Liver (tissue), 9 donors: ENCODE results near the gene ASF1B. TPM values are rescaled to one million over a fixed set of nuclear protein-coding genes. Genes with fewer than 3 reads are reported as not detected.

Source experiments
- DNase-seq: peaks from one replicate; pipeline ENCODE4 v3.0.0-alpha.2; 2017; ENCODE audit warnings: low spot score
- H3K27ac ChIP-seq, 2 donors: one replicate each; pipeline ENCODE4 v1.7.0; 2013; ENCODE audit warnings: inconsistent platforms in 2 of 2, low read length in 2 of 2, control low read depth in 1 of 2, low read depth in 1 of 2, mild to moderate bottlenecking in 1 of 2
- H3K27me3 ChIP-seq, 4 donors: one replicate each; pipeline versions ENCODE4 v1.6.1 to v1.7.0; 2013; ENCODE audit warnings: low read length in 3 of 4, inconsistent platforms in 1 of 4, mild to moderate bottlenecking in 1 of 4, moderate library complexity in 1 of 4; ENCODE audit not compliant: control insufficient read depth in 4 of 4, insufficient read depth in 4 of 4
- H3K36me3 ChIP-seq, 4 donors: one replicate each; pipeline versions ENCODE4 v1.6.1 to v1.7.0; 2013; ENCODE audit warnings: low read length in 3 of 4, mild to moderate bottlenecking in 3 of 4, low read depth in 1 of 4, moderate library complexity in 1 of 4; ENCODE audit not compliant: control insufficient read depth in 4 of 4, insufficient read depth in 3 of 4
- H3K4me1 ChIP-seq, 4 donors: one replicate each; pipeline versions ENCODE4 v1.6.1 to v1.7.0; 2013; ENCODE audit warnings: low read length in 3 of 4, mild to moderate bottlenecking in 3 of 4, moderate library complexity in 1 of 4; ENCODE audit not compliant: control insufficient read depth in 4 of 4, insufficient read depth in 4 of 4
- H3K4me3 ChIP-seq, 3 donors: one replicate each; pipeline versions ENCODE4 v1.6.1 to v1.7.0; 2013; ENCODE audit warnings: low read length in 3 of 3, control low read depth in 1 of 3, low read depth in 1 of 3, mild to moderate bottlenecking in 1 of 3
- H3K9ac ChIP-seq, 2 donors: one replicate each; pipeline ENCODE4 v1.7.0; 2013; ENCODE audit warnings: low read length in 2 of 2, mild to moderate bottlenecking in 2 of 2, moderate library complexity in 2 of 2, control low read depth in 1 of 2, low read depth in 1 of 2
- H3K9me3 ChIP-seq, 4 donors: one replicate each; pipeline versions ENCODE4 v1.6.1 to v1.7.0; 2013; ENCODE audit warnings: low read length in 3 of 4; ENCODE audit not compliant: control insufficient read depth in 4 of 4
- EGR1 ChIP-seq, 2 donors: IDR thresholded peaks; 2 replicates each; pipeline ENCODE4 v1.6.1; 2016 to 2018; ENCODE audit warnings: antibody characterized with exemption in 2 of 2, low read depth in 2 of 2
- FOXA1 ChIP-seq: IDR thresholded peaks from 2 replicates; pipeline ENCODE4 v1.6.1; 2016; ENCODE audit warnings: antibody characterized with exemption
- FOXA2 ChIP-seq: IDR thresholded peaks from 2 replicates; pipeline ENCODE4 v1.6.1; 2016; ENCODE audit warnings: antibody characterized with exemption
- GABPA ChIP-seq, 2 donors: IDR thresholded peaks in 1 of 2; conservative IDR thresholded peaks in 1 of 2; 2 replicates each; pipeline ENCODE4 v1.6.1; 2016; ENCODE audit warnings: antibody characterized with exemption in 2 of 2, mild to moderate bottlenecking in 1 of 2, moderate library complexity in 1 of 2
- HNF4A ChIP-seq, 2 donors: conservative IDR thresholded peaks; 2 replicates each; pipeline ENCODE4 v1.6.1; 2016; ENCODE audit warnings: antibody characterized with exemption in 2 of 2, mild to moderate bottlenecking in 2 of 2
- HNF4G ChIP-seq: IDR thresholded peaks from 2 replicates; pipeline ENCODE4 v1.6.1; 2016; ENCODE audit warnings: antibody characterized with exemption
- RAD21 ChIP-seq, 2 donors: IDR thresholded peaks; 2 replicates each; pipeline ENCODE4 v1.6.1; 2016; ENCODE audit warnings: antibody characterized with exemption in 2 of 2, mild to moderate bottlenecking in 2 of 2
- RXRA ChIP-seq, 2 donors: IDR thresholded peaks; 2 replicates each; pipeline ENCODE4 v1.6.1; 2017 to 2018; ENCODE audit warnings: antibody characterized with exemption in 2 of 2, mild to moderate bottlenecking in 1 of 2
- SP1 ChIP-seq: IDR thresholded peaks from 2 replicates; pipeline ENCODE4 v1.6.1; 2018; ENCODE audit warnings: antibody characterized with exemption, mild to moderate bottlenecking
- TAF1 ChIP-seq: conservative IDR thresholded peaks from 2 replicates; pipeline ENCODE4 v1.6.1; 2016; ENCODE audit warnings: antibody characterized with exemption, mild to moderate bottlenecking
- YY1 ChIP-seq: IDR thresholded peaks from 2 replicates; pipeline ENCODE4 v1.6.1; 2016; ENCODE audit warnings: antibody characterized with exemption, mild to moderate bottlenecking
- WGBS: extraction: QIAGEN DNeasy Blood & Tissue Kit; methylation state at CpG from one replicate; pipeline ENCODE4 v1.1.7; 2013; 5-methylcytosine and 5-hydroxymethylcytosine counted together
- polyA plus RNA-seq, 2 donors: library from polyadenylated mRNA; stranded (reverse) in 1 of 2; unstranded in 1 of 2; fragments of 200-250 nt in 1 of 2; fragments of >200 nt in 1 of 2; fragmentation: Nextera tagmentation in 1 of 2; extraction: Ambion mirVana in 1 of 2; gene quantifications; one replicate each; pipeline versions ENCODE4 v1.2.1 to v1.2.3, GENCODE V29; 2013 to 2015
- total RNA-seq, 2 donors: library from RNA; depleted of rRNA; stranded (reverse); fragments of >200 nt; gene quantifications; one replicate each; pipeline ENCODE4 v1.2.3, GENCODE V29; 2014
- TF ChIP-seq, protein P1 (sequence below): fragments of 150-350 bp; IDR thresholded peaks from 2 replicates; pipeline ENCODE4 v1.5.1; 2017; ENCODE audit warnings: improper control_type of control experiment, low read depth, low read length; ENCODE audit not compliant: missing input control
- TF ChIP-seq, protein P2 (sequence below): IDR thresholded peaks from 2 replicates; pipeline ENCODE4 v1.6.1; 2016; ENCODE audit warnings: antibody characterized with exemption
- TF ChIP-seq, protein P3 (sequence below): IDR thresholded peaks from 2 replicates; pipeline ENCODE4 v1.6.1; 2016; ENCODE audit warnings: antibody characterized with exemption, mild to moderate bottlenecking
- TF ChIP-seq, protein P4 (sequence below): IDR thresholded peaks from 2 replicates; pipeline ENCODE4 v1.6.1; 2016; ENCODE audit warnings: antibody characterized with exemption
- donor health status: healthy.
- donor health status: healthy.
- donor health status: healthy.
- donor health status: healthy.
- donor health status: healthy.

The ASF1B gene
- total and polyA plus RNA-seq, 4 donors: 0.25 to 20.5 (median 1.6) TPM

DNA sequence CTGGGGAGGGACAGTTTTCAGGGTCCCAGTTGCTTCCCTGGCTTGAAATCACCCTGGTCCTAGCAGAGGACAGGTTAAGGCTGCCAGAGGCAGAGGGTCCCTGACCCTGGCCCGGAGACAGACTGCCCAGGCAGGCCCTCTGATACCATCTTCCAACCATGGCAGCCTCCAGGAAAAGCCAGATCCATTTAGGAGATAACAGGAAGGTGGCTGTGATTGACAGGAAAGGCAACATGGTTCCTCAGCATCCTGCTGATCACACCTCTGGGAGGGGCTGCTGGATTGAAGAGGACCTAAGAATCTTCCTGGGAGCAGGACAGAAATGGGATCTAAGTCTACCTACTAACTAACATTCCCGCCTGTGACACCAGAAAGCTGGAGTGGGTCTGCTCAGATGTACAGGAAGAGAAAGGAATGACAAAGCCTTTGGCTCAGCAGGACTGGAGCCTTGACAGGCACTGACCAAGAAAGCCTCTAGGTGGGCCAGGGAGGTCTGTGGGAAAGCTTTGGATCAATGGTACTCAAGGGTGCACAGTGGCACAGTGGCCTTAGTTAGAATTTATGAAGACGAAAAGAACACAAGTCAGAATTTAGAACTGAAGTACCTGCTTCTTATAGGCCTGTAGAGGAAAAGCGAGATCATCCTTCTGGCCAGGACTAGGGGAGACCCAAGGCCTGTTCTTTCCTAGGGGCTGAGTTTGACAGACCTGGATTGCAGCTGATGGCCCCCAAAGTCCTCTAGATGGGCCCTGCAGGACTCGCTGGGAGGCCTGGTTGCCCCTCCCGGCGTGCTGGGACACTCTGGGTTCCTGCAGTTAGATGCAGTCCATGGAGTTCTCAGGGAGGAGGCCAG is 16.5 kb downstream of the ASF1B start:
- TF ChIP-seq EGR1 (IDR thresholded peaks at IDR 0.05; ENCODE audit: low read depth in 2 of 2) (no peak), HNF4G (no peak), RAD21 (IDR thresholded peaks at IDR 0.05) (no peak), TAF1 (no peak), RXRA (IDR thresholded peaks at IDR 0.05) (no peak), YY1 (no peak), SP1 (no peak)
- TF ChIP-seq, protein P1, sequence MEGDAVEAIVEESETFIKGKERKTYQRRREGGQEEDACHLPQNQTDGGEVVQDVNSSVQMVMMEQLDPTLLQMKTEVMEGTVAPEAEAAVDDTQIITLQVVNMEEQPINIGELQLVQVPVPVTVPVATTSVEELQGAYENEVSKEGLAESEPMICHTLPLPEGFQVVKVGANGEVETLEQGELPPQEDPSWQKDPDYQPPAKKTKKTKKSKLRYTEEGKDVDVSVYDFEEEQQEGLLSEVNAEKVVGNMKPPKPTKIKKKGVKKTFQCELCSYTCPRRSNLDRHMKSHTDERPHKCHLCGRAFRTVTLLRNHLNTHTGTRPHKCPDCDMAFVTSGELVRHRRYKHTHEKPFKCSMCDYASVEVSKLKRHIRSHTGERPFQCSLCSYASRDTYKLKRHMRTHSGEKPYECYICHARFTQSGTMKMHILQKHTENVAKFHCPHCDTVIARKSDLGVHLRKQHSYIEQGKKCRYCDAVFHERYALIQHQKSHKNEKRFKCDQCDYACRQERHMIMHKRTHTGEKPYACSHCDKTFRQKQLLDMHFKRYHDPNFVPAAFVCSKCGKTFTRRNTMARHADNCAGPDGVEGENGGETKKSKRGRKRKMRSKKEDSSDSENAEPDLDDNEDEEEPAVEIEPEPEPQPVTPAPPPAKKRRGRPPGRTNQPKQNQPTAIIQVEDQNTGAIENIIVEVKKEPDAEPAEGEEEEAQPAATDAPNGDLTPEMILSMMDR: no peak
- TF ChIP-seq, protein P2, sequence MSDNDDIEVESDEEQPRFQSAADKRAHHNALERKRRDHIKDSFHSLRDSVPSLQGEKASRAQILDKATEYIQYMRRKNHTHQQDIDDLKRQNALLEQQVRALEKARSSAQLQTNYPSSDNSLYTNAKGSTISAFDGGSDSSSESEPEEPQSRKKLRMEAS: no peak
- H3K9ac ChIP-seq: no peak overlapping the region
- H3K36me3 ChIP-seq: no peaks in the 10 kb centered on the region
- H3K4me3 ChIP-seq: no peak overlapping the region
- WGBS: 94% methylated on average over 7 of the region's 7 CpGs
- peak overlapping the region; percentile 93 to 100 for H3K27ac ChIP-seq
- no peaks in the 10 kb centered on the region for H3K9me3 ChIP-seq
- H3K27me3 ChIP-seq: no peaks in the 10 kb centered on the region
- peaks cover 0 to 35% (median 31%) of the 10 kb centered on the region in 4 donors for H3K4me1 ChIP-seq
- DNase-seq: no peak

DNA sequence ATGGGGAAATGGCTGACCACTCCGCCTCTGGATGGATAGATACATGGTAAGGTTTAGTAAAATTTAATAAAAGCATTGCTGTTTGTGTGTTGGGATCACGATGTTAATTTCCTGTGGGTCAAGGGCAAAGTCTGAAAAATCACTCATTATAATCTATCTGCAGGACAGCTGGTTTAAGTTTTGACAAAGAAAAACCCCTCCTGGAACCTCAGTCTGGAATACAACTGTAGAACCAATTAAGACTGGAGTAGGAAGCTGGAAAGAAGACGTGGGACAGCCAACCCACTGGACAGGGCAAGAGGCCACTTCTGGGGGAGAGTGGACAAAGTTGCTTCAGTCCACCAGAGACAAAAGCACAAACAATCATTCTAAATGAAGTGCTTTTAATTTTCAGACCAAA is 17.2 kb downstream of the ASF1B start:
- 24% methylated on average over 3 of the region's 3 CpGs for WGBS
- no peak for DNase-seq
- peak overlapping the region; percentile 3 to 72 (median 39) for H3K4me3 ChIP-seq
- H3K9ac ChIP-seq: peak overlapping the region; percentile 44 to 69
- H3K27me3 ChIP-seq: no peaks in the 10 kb centered on the region
- no peaks in the 10 kb centered on the region for H3K36me3 ChIP-seq
- H3K27ac ChIP-seq: peak overlapping the region; percentile 93 to 100
- no peaks in the 10 kb centered on the region for H3K9me3 ChIP-seq
- H3K4me1 ChIP-seq: peaks cover 0 to 42% (median 36%) of the 10 kb centered on the region in 4 donors
- peak in 1 of 2 donors; percentile 5 for TF ChIP-seq HNF4A (conservative IDR thresholded peaks at IDR 0.05)
- TF ChIP-seq FOXA2: no peak
- no peak for TF ChIP-seq GABPA (IDR thresholded peaks at IDR 0.05 in 1 of 2, conservative IDR thresholded peaks at IDR 0.05 in 1 of 2)

DNA sequence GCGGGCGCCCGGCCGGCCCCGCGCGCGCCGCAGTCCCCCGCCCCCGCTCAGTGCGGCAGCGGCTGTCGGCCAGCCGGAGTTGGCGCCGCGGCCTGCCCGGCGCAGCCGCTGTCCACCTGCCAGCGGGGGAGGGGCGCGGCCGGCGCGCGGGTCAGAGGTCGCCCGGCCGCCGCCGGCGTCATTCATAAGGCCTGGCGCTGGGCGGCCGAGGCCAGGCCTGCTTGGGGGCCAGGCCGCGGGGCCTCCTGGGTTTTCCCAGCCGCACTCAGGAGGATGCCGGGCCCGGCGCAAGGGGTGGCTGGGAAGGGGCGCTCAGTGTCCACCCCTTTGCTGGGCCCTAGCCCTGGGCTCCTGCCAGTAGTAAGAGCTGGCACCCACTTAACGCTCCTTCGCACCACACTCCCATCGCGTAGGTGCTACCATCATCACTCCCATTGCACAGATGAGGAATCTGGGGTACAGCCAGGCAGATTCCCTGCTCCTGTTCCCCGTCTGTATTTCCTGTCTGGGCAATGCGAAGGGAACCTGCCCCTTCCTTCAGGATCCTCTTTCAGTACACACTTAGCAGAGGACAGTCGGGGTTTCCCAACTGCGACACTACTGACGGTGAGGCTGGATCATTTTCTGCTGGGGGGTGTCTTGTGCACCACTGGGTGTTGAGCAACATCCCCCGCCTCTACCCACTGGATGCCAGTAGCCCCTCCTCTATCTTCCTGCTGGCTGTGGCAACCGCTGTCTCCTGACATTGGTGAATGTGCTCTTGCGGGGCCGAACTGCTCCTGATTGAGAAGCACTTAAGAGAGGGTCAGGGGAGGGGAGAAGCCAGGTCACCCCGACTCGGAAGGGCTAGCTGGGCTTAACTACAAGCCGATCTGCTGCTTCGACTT is 18.0 kb downstream of the ASF1B start:
- Histone ChIP-seq H3K9me3 (no peaks in the 10 kb centered on the region), H3K27ac (peak overlapping the region; percentile 93 to 100), H3K4me3 (peak overlapping the region; percentile 39 to 72 (median 53)), H3K36me3 (no peaks in the 10 kb centered on the region), H3K4me1 (peaks cover 3 to 50% (median 43%) of the 10 kb centered on the region in 4 donors), H3K27me3 (no peaks in the 10 kb centered on the region), H3K9ac (peak overlapping the region; percentile 73 to 93)
- WGBS: 2% methylated on average over 61 of the region's 61 CpGs
- DNase-seq: peak; percentile 57
- TF ChIP-seq, protein P2: peak; percentile 40
- TF ChIP-seq FOXA1 (no peak), HNF4A (conservative IDR thresholded peaks at IDR 0.05) (peak in 1 of 2 donors; percentile 15), GABPA (IDR thresholded peaks at IDR 0.05 in 1 of 2, conservative IDR thresholded peaks at IDR 0.05 in 1 of 2) (peak in 1 of 2 donors; percentile 24), HNF4G (no peak), RAD21 (IDR thresholded peaks at IDR 0.05) (no peak), TAF1 (peak; percentile 1), EGR1 (IDR thresholded peaks at IDR 0.05; ENCODE audit: low read depth in 2 of 2) (no peak)
- TF ChIP-seq, protein P3, sequence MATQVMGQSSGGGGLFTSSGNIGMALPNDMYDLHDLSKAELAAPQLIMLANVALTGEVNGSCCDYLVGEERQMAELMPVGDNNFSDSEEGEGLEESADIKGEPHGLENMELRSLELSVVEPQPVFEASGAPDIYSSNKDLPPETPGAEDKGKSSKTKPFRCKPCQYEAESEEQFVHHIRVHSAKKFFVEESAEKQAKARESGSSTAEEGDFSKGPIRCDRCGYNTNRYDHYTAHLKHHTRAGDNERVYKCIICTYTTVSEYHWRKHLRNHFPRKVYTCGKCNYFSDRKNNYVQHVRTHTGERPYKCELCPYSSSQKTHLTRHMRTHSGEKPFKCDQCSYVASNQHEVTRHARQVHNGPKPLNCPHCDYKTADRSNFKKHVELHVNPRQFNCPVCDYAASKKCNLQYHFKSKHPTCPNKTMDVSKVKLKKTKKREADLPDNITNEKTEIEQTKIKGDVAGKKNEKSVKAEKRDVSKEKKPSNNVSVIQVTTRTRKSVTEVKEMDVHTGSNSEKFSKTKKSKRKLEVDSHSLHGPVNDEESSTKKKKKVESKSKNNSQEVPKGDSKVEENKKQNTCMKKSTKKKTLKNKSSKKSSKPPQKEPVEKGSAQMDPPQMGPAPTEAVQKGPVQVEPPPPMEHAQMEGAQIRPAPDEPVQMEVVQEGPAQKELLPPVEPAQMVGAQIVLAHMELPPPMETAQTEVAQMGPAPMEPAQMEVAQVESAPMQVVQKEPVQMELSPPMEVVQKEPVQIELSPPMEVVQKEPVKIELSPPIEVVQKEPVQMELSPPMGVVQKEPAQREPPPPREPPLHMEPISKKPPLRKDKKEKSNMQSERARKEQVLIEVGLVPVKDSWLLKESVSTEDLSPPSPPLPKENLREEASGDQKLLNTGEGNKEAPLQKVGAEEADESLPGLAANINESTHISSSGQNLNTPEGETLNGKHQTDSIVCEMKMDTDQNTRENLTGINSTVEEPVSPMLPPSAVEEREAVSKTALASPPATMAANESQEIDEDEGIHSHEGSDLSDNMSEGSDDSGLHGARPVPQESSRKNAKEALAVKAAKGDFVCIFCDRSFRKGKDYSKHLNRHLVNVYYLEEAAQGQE: peak; percentile 7
- TF ChIP-seq, protein P1: no peak
- TF ChIP-seq, protein P4, sequence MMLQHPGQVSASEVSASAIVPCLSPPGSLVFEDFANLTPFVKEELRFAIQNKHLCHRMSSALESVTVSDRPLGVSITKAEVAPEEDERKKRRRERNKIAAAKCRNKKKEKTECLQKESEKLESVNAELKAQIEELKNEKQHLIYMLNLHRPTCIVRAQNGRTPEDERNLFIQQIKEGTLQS: no peak
